HepG2 (cell line): ENCODE results near the gene ZNF512B. TPM values are rescaled to one million over a fixed set of nuclear protein-coding genes. Genes with fewer than 3 reads are reported as not detected.
A peak's percentile ranks its signal among the peaks of the same experiment; 100 is the strongest.

ENCODE experiments used
- ATAC-seq: fragments of 200-7000 bp; cut with Tn5 transposase; 3 replicates; pipeline ENCODE4 v1.9.1; 2020; ENCODE audit warnings: mild to moderate bottlenecking, moderate library complexity
- BruUV-seq: library from RNA; stranded (reverse); fragments of 400-500 nt; replicated peaks from 2 replicates; lab custom pipeline; 2021; lab: Mats Ljungman, UMichigan
- CTCF ChIA-PET: fragments of 300-600 bp; formaldehyde crosslinking; extraction: SDS; loops from one replicate; lab custom pipeline; 2021; ENCODE audit warnings: low total read pairs, inconsistent platforms, low intra/inter-chr PET ratio; lab: Yijun Ruan, JAX
- POLR2A ChIA-PET: fragments of 350-600 bp; sonication (Branson Sonifier 250); formaldehyde crosslinking; loops from one replicate; lab custom pipeline; 2020; ENCODE audit warnings: antibody characterized with exemption, inconsistent platforms; lab: Yijun Ruan, JAX
- DNase-seq: peaks from one replicate; pipeline ENCODE4 v3.0.0-alpha.2; 2015; ENCODE audit warnings: low spot score
- FAIRE-seq: peaks from 3 replicates; lab custom pipeline; 2011; peaks lifted over from hg19 to GRCh38; lab: Jason Lieb, UNC
- H2AFZ ChIP-seq: one replicate; pipeline ENCODE4 v1.6.1; 2011; ENCODE audit warnings: low read length, inconsistent platforms
- H3K27ac ChIP-seq: fragments of 300-600 bp; 3 replicates; pipeline ENCODE4 v1.8.0; 2011; ENCODE audit warnings: mixed run types, mild to moderate bottlenecking, mixed read lengths, low read length, inconsistent platforms; ENCODE audit not compliant: insufficient read depth; ENCODE audit errors: extremely low read length
- H3K27me3 ChIP-seq, 2 experiments: fragments of 200-600 bp in 1 of 2; 2 replicates in 1 of 2; 3 replicates in 1 of 2; pipeline versions ENCODE4 v1.6.0 to v1.8.0; 2011; ENCODE audit warnings: low read length in 2 of 2, mild to moderate bottlenecking in 2 of 2, moderate library complexity in 2 of 2, inconsistent platforms in 1 of 2; ENCODE audit not compliant: insufficient read depth in 2 of 2, control insufficient read depth in 1 of 2
- H3K36me3 ChIP-seq, 2 experiments: fragments of 200-600 bp in 1 of 2; replicated peaks in 1 of 2; 2 replicates in 1 of 2; 3 replicates in 1 of 2; pipeline versions ENCODE4 v1.5.1 to v1.8.0; 2011; ENCODE audit warnings: low read length in 2 of 2, inconsistent platforms in 1 of 2; ENCODE audit not compliant: insufficient read depth in 2 of 2, control insufficient read depth in 1 of 2
- H3K4me1 ChIP-seq: 2 replicates; pipeline ENCODE4 v1.5.1; 2012; ENCODE audit warnings: low read length, inconsistent platforms; ENCODE audit not compliant: insufficient read depth
- H3K4me2 ChIP-seq: 2 replicates; pipeline ENCODE4 v1.6.0; 2011; ENCODE audit warnings: low read depth, low read length, inconsistent platforms
- H3K4me3 ChIP-seq, 3 experiments: fragments of 200-600 bp in 1 of 3; sonication (generic), shearing (Covaris generic) in 1 of 3; replicated peaks in 1 of 3; 2 replicates each; pipeline ENCODE4 v1.5.1; 2011 to 2016; ENCODE audit warnings: low read length in 3 of 3, inconsistent platforms in 2 of 3, low read depth in 2 of 3, mild to moderate bottlenecking in 2 of 3, control low read depth in 1 of 3, mixed read lengths in 1 of 3; ENCODE audit not compliant: insufficient read depth in 1 of 3
- H3K79me2 ChIP-seq: one replicate; pipeline ENCODE4 v1.6.1; 2011; ENCODE audit warnings: low read length, inconsistent platforms; ENCODE audit not compliant: insufficient read depth
- H3K9ac ChIP-seq: 2 replicates; pipeline ENCODE4 v1.6.0; 2011; ENCODE audit warnings: mild to moderate bottlenecking, low read depth, low read length, inconsistent platforms; ENCODE audit not compliant: insufficient read depth
- H3K9me3 ChIP-seq: 2 replicates; pipeline ENCODE4 v1.5.1; 2012; ENCODE audit warnings: mild to moderate bottlenecking, low read length
- H4K20me1 ChIP-seq: 2 replicates; pipeline ENCODE4 v1.6.0; 2011; ENCODE audit warnings: inconsistent platforms, mild to moderate bottlenecking, low read length, moderate library complexity; ENCODE audit not compliant: insufficient read depth
- ASH2L ChIP-seq: fragments of 300-600, 200-600 bp; sonication (generic); IDR thresholded peaks from 2 replicates; pipeline ENCODE4 v1.7.0; 2017; ENCODE audit warnings: low read depth, mild to moderate bottlenecking, moderate library complexity, mixed read lengths, low read length; ENCODE audit not compliant: insufficient read length
- ATF5 ChIP-seq: sonication (generic); formaldehyde crosslinking; IDR thresholded peaks from 2 replicates; pipeline ENCODE4 v1.4.0; 2020; ENCODE audit warnings: mild to moderate bottlenecking, low read depth, missing genetic modification reagents
- BRD4 ChIP-seq: sonication (generic); formaldehyde crosslinking; IDR thresholded peaks from 2 replicates; pipeline ENCODE4 v1.4.0; 2020; ENCODE audit warnings: missing genetic modification reagents
- CREM ChIP-seq, 2 experiments: sonication (generic) in 1 of 2; formaldehyde crosslinking in 1 of 2; IDR thresholded peaks; 2 replicates each; pipeline versions ENCODE4 v1.4.0 to v1.6.1; 2016 to 2020; ENCODE audit warnings: antibody characterized with exemption in 1 of 2, mild to moderate bottlenecking in 1 of 2, missing genetic modification reagents in 1 of 2
- CSRNP1 ChIP-seq: sonication (generic); formaldehyde crosslinking; IDR thresholded peaks from 2 replicates; pipeline ENCODE4 v1.8.1; 2023; ENCODE audit warnings: mild to moderate bottlenecking, missing genetic modification reagents
- DNMT1 ChIP-seq: sonication (generic); formaldehyde crosslinking; IDR thresholded peaks from 2 replicates; pipeline ENCODE4 v1.5.1; 2020; ENCODE audit warnings: mild to moderate bottlenecking, missing genetic modification reagents
- HOXA3 ChIP-seq: sonication (generic); formaldehyde crosslinking; IDR thresholded peaks from 2 replicates; pipeline ENCODE4 v1.5.0; 2020; ENCODE audit warnings: missing genetic modification reagents
- MIER2 ChIP-seq: IDR thresholded peaks from 2 replicates; pipeline ENCODE4 v1.6.1; 2016; ENCODE audit warnings: missing biosample characterization, missing genetic modification reagents
- MIER3 ChIP-seq: IDR thresholded peaks from 2 replicates; pipeline ENCODE4 v1.6.1; 2016; ENCODE audit warnings: missing compliant biosample characterization, borderline replicate concordance
- MXD4 ChIP-seq: IDR thresholded peaks from 2 replicates; pipeline ENCODE4 v1.6.1; 2016; ENCODE audit warnings: mild to moderate bottlenecking, missing biosample characterization, missing genetic modification reagents
- PTBP1 ChIP-seq: fragments of 200-400 bp; formaldehyde crosslinking; IDR thresholded peaks from 2 replicates; pipeline ENCODE4 v1.6.1; 2018; ENCODE audit warnings: low read length, low read depth; ENCODE audit not compliant: poor library complexity, severe bottlenecking
- SRY ChIP-seq: sonication (generic); formaldehyde crosslinking; IDR thresholded peaks from 2 replicates; pipeline ENCODE4 v1.8.0; 2022; ENCODE audit warnings: mild to moderate bottlenecking, missing genetic modification reagents
- TAF1 ChIP-seq: sonication (generic); formaldehyde crosslinking; IDR thresholded peaks from 2 replicates; pipeline ENCODE4 v1.4.0; 2020; ENCODE audit warnings: missing genetic modification reagents
- ZFP82 ChIP-seq: sonication (generic); formaldehyde crosslinking; IDR thresholded peaks from 2 replicates; pipeline ENCODE4 v1.5.1; 2020; ENCODE audit warnings: mild to moderate bottlenecking, missing genetic modification reagents, borderline replicate concordance
- ZNF350 ChIP-seq: sonication (generic); formaldehyde crosslinking; IDR thresholded peaks from 2 replicates; pipeline ENCODE4 v1.4.0; 2020; ENCODE audit warnings: mild to moderate bottlenecking, low read depth, missing genetic modification reagents, borderline replicate concordance
- ZNF703 ChIP-seq: sonication (generic); formaldehyde crosslinking; IDR thresholded peaks from 2 replicates; pipeline ENCODE4 v1.5.1; 2020; ENCODE audit warnings: missing genetic modification reagents, mild to moderate bottlenecking, moderate library complexity, borderline replicate concordance
- WGBS: methylation state at CpG from one replicate; pipeline ENCODE4 v1.1.6; 2017; ENCODE audit warnings: low lambda C conversion rate; 5-methylcytosine and 5-hydroxymethylcytosine counted together
- in situ Hi-C: cut with HindIII; loops from 2 replicates; pipeline ENCODE4 v1.10.0; 2017; ENCODE audit warnings: low pct_unique_long_range_greater_than_20kb; ENCODE audit not compliant: extremely low pct_ligation_motif_present
- intact Hi-C: fragments of 100-400 bp; cut with micrococcal nuclease; formaldehyde crosslinking; loops from one replicate; pipeline ENCODE4 v1.10.0; 2022; ENCODE audit not compliant: unreplicated experiment
- polyA plus RNA-seq, 8 experiments: library from polyadenylated mRNA; depleted of rRNA in 3 of 8; stranded (reverse) in 7 of 8; unstranded in 1 of 8; fragments of >200 nt; fragmentation: Illumina TruSeq in 4 of 8; extraction: Trizol in 4 of 8; gene quantifications; 2 replicates each; pipeline versions ENCODE4 v1.2.1 to v1.2.3, GENCODE V29; 2011 to 2016; ENCODE audit warnings: low read depth in 4 of 8, missing spikeins in 1 of 8, mixed read lengths in 1 of 8; ENCODE audit not compliant: insufficient read depth in 1 of 8
- total RNA-seq, 5 experiments: library from RNA; depleted of rRNA; stranded (reverse); fragments of >200 nt; fragmentation: Illumina TruSeq; extraction: Trizol; gene quantifications; 2 replicates each; pipeline ENCODE4 v1.2.3, GENCODE V29; 2016; ENCODE audit warnings: low read depth in 1 of 5
- TF ChIP-seq, protein P1 (sequence below): sonication (generic); formaldehyde crosslinking; IDR thresholded peaks from 2 replicates; pipeline ENCODE4 v1.4.0; 2020; ENCODE audit warnings: missing genetic modification reagents
- TF ChIP-seq, protein P2 (sequence below): sonication (generic); IDR thresholded peaks from 2 replicates; pipeline ENCODE4 v1.6.1; 2016; ENCODE audit warnings: low read depth, borderline replicate concordance

Gene ZNF512B
- total and polyA plus RNA-seq, 2 of the 13 experiments (the other 11 are each of a cell fraction or from before 2014, with no cell fraction given) = 11.5 to 30.6 TPM

DNA sequence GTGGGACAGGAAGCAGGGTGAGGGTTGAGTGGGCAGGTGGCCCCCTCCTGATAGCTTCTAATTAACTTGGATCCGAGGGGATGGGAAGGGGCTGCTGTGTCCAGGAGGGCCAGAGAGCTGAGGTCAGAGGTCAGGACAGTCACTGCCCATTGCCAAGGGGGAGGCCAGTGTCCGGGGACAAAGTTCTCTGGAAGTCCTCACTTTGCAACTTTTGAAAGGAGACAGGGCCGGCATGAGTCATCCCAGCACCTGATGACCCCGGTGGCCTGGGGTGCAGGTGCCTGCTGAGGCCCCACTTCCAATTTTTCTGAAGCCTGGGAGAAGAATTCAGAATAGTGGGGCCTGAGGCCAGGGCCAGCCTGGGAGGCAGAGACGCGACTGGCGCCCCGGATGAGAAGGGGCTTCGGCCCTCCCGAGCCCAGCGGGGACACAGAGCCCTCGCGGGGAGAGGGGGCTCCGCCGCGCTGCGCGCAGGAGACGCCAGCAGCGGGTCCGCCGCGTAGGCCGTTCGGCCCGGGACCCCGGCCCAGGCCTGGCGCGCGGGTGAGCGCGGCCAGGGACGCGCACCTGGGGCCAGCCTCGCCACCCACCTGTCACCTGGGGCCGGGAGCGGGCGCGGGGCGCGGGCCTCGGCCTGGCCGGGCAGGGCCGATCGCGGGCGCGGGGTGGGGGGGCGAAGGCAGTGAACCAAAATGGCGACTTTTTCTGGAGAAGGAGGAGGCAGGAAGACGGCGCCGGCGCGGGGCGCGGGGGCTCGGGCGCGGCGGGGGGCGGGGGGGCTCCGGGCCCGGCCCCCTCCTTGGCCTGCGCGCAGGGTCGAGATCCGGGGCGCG lies 586 bp downstream of the ZNF512B start:
- H2AFZ ChIP-seq = no peak overlapping the region
- in situ Hi-C loops (no loop called here), intact Hi-C loops (loop anchor here (10.0 kb wide), 1 partner anchor 1604 kb away; the partner anchor contains the start of gene LAMA5)
- DNase-seq (peak; percentile 81), ATAC-seq (peak; percentile 9), FAIRE-seq (peak; percentile 88)
- WGBS = 2% methylated on average over 28 of the region's 70 CpGs
- peaks cover 13% of the 10 kb centered on the region for H3K79me2 ChIP-seq
- ChIA-PET CTCF (no interaction called here), POLR2A (interaction anchor here (0.5 to 3.6 kb wide), 12 partner anchors 9 to 328 kb away, joined by 3 to 78 read pairs (median 6); partner anchors contain the start of genes PRPF6, SAMD10, SLC2A4RG and TPD52L2)
- peak overlapping the region; percentile 73 to 90 (median 89) for H3K4me3 ChIP-seq
- H3K4me1 ChIP-seq = peaks cover 48% of the 10 kb centered on the region
- peaks cover 18 to 25% of the 10 kb centered on the region in 2 experiments for H3K36me3 ChIP-seq
- H3K27me3 ChIP-seq = no peaks in the 10 kb centered on the region
- H3K27ac ChIP-seq = peak overlapping the region; percentile 84
- peak overlapping the region; percentile 77 for H3K4me2 ChIP-seq
- BruUV-seq = TSS peak; percentile 78
- peak overlapping the region; percentile 91 for H3K9ac ChIP-seq
- no peaks in the 10 kb centered on the region for H4K20me1 ChIP-seq
- no peaks in the 10 kb centered on the region for H3K9me3 ChIP-seq
- TF ChIP-seq, protein P1, sequence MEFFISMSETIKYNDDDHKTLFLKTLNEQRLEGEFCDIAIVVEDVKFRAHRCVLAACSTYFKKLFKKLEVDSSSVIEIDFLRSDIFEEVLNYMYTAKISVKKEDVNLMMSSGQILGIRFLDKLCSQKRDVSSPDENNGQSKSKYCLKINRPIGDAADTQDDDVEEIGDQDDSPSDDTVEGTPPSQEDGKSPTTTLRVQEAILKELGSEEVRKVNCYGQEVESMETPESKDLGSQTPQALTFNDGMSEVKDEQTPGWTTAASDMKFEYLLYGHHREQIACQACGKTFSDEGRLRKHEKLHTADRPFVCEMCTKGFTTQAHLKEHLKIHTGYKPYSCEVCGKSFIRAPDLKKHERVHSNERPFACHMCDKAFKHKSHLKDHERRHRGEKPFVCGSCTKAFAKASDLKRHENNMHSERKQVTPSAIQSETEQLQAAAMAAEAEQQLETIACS (CRISPR knock-in tag) = peak; percentile 5; the same call in 1 of the 2 replicates
- TF ChIP-seq ZNF703 = 0 out of 2 replicates have a peak, but pooled peaks have one; percentile 77
- TF ChIP-seq CSRNP1 = peak; percentile 80; the same call in 1 of the 2 replicates
- TF ChIP-seq ASH2L = peak; percentile 50
- 0 out of 2 replicates have a peak, but pooled peaks have one; percentile 41 for TF ChIP-seq MIER2 (CRISPR knock-in tag)
- 0 out of 2 replicates have a peak, but pooled peaks have one; percentile 36 for TF ChIP-seq BRD4
- peak; percentile 85; the same call in 1 of the 2 replicates for TF ChIP-seq SRY
- TF ChIP-seq ZFP82 (CRISPR knock-in tag) = no peak
- peak; percentile 55; the same call in 1 of the 2 replicates for TF ChIP-seq CREM (IDR thresholded peaks at IDR 0.05)
- no peak for TF ChIP-seq CREM (CRISPR knock-in tag; IDR thresholded peaks at IDR 0.05)
- TF ChIP-seq DNMT1 = 0 out of 2 replicates have a peak, but pooled peaks have one; percentile 38
- TF ChIP-seq PTBP1 = peak; percentile 27
- TF ChIP-seq MIER3 (CRISPR knock-in tag) = peak; percentile 87; the same call in 1 of the 2 replicates
- peak; percentile 41; the same call in 1 of the 2 replicates for TF ChIP-seq TAF1 (CRISPR knock-in tag)
- TF ChIP-seq HOXA3 (CRISPR knock-in tag) = peak; percentile 61; the same call in 1 of the 2 replicates
- TF ChIP-seq ZNF350 = peak; percentile 91
- 0 out of 2 replicates have a peak, but pooled peaks have one; percentile 49 for TF ChIP-seq ATF5 (CRISPR knock-in tag)
- TF ChIP-seq, protein P2, sequence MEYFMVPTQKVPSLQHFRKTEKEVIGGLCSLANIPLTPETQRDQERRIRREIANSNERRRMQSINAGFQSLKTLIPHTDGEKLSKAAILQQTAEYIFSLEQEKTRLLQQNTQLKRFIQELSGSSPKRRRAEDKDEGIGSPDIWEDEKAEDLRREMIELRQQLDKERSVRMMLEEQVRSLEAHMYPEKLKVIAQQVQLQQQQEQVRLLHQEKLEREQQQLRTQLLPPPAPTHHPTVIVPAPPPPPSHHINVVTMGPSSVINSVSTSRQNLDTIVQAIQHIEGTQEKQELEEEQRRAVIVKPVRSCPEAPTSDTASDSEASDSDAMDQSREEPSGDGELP = peak; percentile 91
- TF ChIP-seq MXD4 = peak; percentile 58; the same call in 1 of the 2 replicates
